Activated B cell treated with CpG ODN at 0.5 μM for 24 hours (primary cell): Measurements from ENCODE around the gene TJP3. TPM values are rescaled to one million over a fixed set of nuclear protein-coding genes. Genes with fewer than 3 reads are reported as not detected.

Source experiments
- ATAC-seq: fragments of 200-7000 bp; cut with Tn5 transposase; one replicate; pipeline ENCODE4 v1.10.0; 2021; ENCODE audit warnings: low read depth, mild to moderate bottlenecking, moderate library complexity
- CTCF ChIA-PET: fragments of 350-600 bp; sonication (Branson Sonifier 250); formaldehyde crosslinking; loops from one replicate; lab custom pipeline; 2021; ENCODE audit warnings: antibody characterized with exemption; lab: Charles Lee
- POLR2A ChIA-PET: fragments of 350-600 bp; sonication (Branson Sonifier 250); formaldehyde crosslinking; loops from one replicate; lab custom pipeline; 2021; ENCODE audit warnings: antibody characterized with exemption; lab: Charles Lee
- DNase-seq: peaks from one replicate; pipeline ENCODE4 v3.0.0; 2022
- H3K27ac Mint-ChIP-seq: one replicate; pipeline ENCODE4 v1.8.0; 2020; ENCODE audit warnings: mixed read lengths
- H3K27me3 Mint-ChIP-seq: one replicate; pipeline ENCODE4 v1.8.0; 2021; ENCODE audit warnings: mixed read lengths
- H3K36me3 Mint-ChIP-seq: one replicate; pipeline ENCODE4 v1.8.0; 2021; ENCODE audit warnings: low read depth, mixed read lengths
- H3K4me1 Mint-ChIP-seq: one replicate; pipeline ENCODE4 v1.8.0; 2021; ENCODE audit warnings: mixed read lengths
- H3K4me3 Mint-ChIP-seq: one replicate; pipeline ENCODE4 v1.8.0; 2020; ENCODE audit warnings: mild to moderate bottlenecking, mixed read lengths
- H3K9me3 Mint-ChIP-seq: one replicate; pipeline ENCODE4 v1.8.0; 2020; ENCODE audit warnings: mixed read lengths
- CTCF ChIP-seq: fragments of 200-600 bp; IDR thresholded peaks from one replicate; pipeline ENCODE4 v1.8.0; 2022; ENCODE audit warnings: antibody characterized with exemption, mild to moderate bottlenecking
- intact Hi-C: fragments of 100-400 bp; cut with micrococcal nuclease; formaldehyde crosslinking; loops from one replicate; pipeline ENCODE4 v1.15.1; 2024
- total RNA-seq: library from RNA; stranded (reverse); gene quantifications from 2 replicates; pipeline ENCODE4 v1.2.3, GENCODE V29; 2022

The TJP3 gene
- total RNA-seq, 1 donor from 2014 or later, result 0.86 TPM

GRCh38 chr19:3746371-3747056, 38.3 kb downstream of the TJP3 start:
- Mint-ChIP-seq H3K27me3 (no peaks in the 10 kb centered on the region), H3K36me3 (peaks cover 20% of the 10 kb centered on the region), H3K4me3 (no peak overlapping the region), H3K4me1 (no peaks in the 10 kb centered on the region), H3K27ac (no peak overlapping the region), H3K9me3 (no peaks in the 10 kb centered on the region)
- no peak for DNase-seq
- no peak for ATAC-seq
- CTCF ChIA-PET, result no interaction called here
- intact Hi-C loops, result no loop called here
- TF ChIP-seq CTCF, result no peak
- POLR2A ChIA-PET, result interaction anchor here (0.6 kb wide), 1 partner anchor 239 kb away, joined by 4 read pairs; no protein-coding TSS in a partner anchor

DNA sequence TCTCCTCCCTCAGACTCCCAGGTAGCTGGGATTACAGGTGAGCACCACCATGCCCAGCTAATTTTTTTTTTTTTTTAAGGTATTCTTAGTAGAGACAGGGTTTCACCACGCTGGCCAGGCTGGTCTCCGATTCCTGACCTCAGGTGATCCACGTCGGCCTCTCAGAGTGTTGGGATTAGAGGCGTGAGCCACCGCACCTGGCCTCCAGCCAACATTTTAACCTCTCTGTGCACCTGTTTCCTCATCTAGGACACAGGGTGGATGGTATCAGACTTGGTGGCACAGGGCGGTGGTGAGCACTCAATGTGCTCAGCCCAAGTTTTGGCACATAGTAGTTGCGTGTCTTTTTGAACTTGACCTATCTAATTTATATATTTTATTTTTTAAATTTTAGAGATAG, 40.8 kb downstream of the TJP3 start:
- H3K27ac Mint-ChIP-seq, result no peak overlapping the region
- CTCF ChIA-PET, result no interaction called here

GRCh38 chr19:3750211-3750610, 42.0 kb downstream of the TJP3 start:
- DNase-seq, result no peak
- no peak for ATAC-seq
- Mint-ChIP-seq H3K4me1 (peaks cover 1% of the 10 kb centered on the region), H3K27me3 (no peaks in the 10 kb centered on the region), H3K36me3 (peaks cover 47% of the 10 kb centered on the region), H3K4me3 (no peak overlapping the region), H3K27ac (no peak overlapping the region), H3K9me3 (no peaks in the 10 kb centered on the region)
- CTCF ChIA-PET, result interaction anchor here (1.0 kb wide), 1 partner anchor 12 kb away, joined by 3 read pairs; the partner anchor contains the start of gene MRPL54
- intact Hi-C loops, result no loop called here
- TF ChIP-seq CTCF, result no peak
- POLR2A ChIA-PET, result interaction anchor here (0.9 kb wide), 1 partner anchor 12 kb away, joined by 3 read pairs; the partner anchor contains the start of gene MRPL54

More for the DNA sequence above, 40.8 kb downstream of the TJP3 start:
- Mint-ChIP-seq H3K4me3 (no peak overlapping the region), H3K4me1 (no peaks in the 10 kb centered on the region), H3K36me3 (peaks cover 36% of the 10 kb centered on the region), H3K27me3 (no peaks in the 10 kb centered on the region), H3K9me3 (no peaks in the 10 kb centered on the region)
- POLR2A ChIA-PET, result no interaction called here
- no peak for ATAC-seq
- TF ChIP-seq CTCF, result no peak
- DNase-seq, result no peak
- intact Hi-C loops, result no loop called here

DNA sequence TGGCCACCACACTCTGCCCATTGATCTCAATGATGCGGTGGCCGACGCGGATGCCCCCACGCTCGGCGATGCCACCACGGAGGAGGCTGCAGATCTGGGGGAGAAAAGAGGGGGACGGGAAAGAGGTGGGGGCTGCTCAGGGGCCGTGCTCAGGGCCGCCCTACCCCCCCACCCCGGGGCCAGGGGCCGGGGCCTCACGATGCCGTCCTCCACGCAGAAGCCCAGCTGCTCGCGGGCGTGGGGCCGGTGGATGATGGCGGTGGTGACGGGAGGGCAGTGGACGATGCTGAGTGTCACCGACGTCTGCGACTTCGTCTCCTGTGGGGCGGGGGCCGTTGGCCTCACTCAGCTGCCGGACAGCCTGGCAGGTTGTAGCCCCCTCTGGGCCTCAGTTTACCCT, 43.1 kb downstream of the TJP3 start:
- H3K9me3 Mint-ChIP-seq, result no peaks in the 10 kb centered on the region
- intact Hi-C loops, result no loop called here
- CTCF ChIA-PET, result no interaction called here
- no peak overlapping the region for H3K4me3 Mint-ChIP-seq
- ATAC-seq, result no peak
- DNase-seq, result no peak
- H3K36me3 Mint-ChIP-seq, result peaks cover 54% of the 10 kb centered on the region
- no peaks in the 10 kb centered on the region for H3K27me3 Mint-ChIP-seq
- no peak overlapping the region for H3K27ac Mint-ChIP-seq
- no peak for TF ChIP-seq CTCF
- POLR2A ChIA-PET, result no interaction called here
- peaks cover 1% of the 10 kb centered on the region for H3K4me1 Mint-ChIP-seq

DNA sequence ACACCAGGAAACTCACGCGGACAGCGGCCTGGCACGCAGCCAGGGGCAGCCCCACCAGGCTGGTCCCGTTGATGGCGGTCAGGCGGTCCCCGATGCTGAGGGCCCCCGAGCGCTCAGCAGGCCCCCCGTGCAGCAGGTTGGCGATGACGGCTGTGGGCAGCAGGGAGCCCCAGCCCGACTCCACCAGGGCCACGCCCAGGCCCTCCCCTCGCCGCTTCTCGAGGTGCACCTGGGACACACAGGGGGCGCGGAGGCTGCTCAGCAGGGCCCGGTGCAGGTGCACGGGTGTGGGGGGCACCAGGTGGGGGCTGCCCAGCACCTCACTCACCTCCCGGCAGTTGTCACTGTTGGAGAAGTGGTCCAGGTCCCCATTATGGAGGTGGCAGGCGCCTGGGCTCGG, 44.3 kb downstream of the TJP3 start:
- Mint-ChIP-seq H3K27me3 (no peaks in the 10 kb centered on the region), H3K36me3 (peaks cover 64% of the 10 kb centered on the region), H3K27ac (no peak overlapping the region), H3K9me3 (no peaks in the 10 kb centered on the region), H3K4me3 (no peak overlapping the region), H3K4me1 (peaks cover 1% of the 10 kb centered on the region)
- ATAC-seq (no peak), DNase-seq (no peak)
- ChIA-PET CTCF (no interaction called here), POLR2A (interaction anchor here (1.4 kb wide), 1 partner anchor 10 kb away, joined by 3 read pairs; no protein-coding TSS in a partner anchor)
- intact Hi-C loops, result no loop called here
- no peak for TF ChIP-seq CTCF
